HG03108 (cell line): ENCODE results near the gene PET100.

ENCODE experiments used
- ATAC-seq: cut with Tn5 transposase; IDR thresholded peaks from one replicate; pipeline ENCODE4 v1.9.1; 2021; ENCODE audit warnings: moderate library complexity; ENCODE audit not compliant: unreplicated experiment

The PET100 gene

DNA sequence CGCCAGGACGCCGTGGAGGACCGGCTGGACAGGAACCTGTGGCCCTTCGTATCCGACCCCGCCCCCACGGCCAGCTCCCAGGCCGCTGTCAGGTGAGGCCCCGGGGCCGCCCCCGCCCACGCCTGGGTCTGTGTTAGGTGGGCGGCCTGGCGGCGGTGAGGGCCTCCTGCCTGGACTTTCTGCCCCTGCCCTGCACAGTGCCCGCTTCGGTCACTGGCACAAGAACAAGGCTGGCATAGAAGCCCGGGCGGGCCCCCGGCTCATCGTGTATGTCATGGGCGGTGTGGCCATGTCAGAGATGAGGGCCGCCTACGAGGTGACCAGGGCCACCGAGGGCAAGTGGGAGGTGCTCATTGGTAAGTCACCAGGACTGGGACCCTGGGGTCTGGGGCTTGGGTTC lies 17.6 kb downstream of the PET100 start:
- no peak for ATAC-seq

DNA sequence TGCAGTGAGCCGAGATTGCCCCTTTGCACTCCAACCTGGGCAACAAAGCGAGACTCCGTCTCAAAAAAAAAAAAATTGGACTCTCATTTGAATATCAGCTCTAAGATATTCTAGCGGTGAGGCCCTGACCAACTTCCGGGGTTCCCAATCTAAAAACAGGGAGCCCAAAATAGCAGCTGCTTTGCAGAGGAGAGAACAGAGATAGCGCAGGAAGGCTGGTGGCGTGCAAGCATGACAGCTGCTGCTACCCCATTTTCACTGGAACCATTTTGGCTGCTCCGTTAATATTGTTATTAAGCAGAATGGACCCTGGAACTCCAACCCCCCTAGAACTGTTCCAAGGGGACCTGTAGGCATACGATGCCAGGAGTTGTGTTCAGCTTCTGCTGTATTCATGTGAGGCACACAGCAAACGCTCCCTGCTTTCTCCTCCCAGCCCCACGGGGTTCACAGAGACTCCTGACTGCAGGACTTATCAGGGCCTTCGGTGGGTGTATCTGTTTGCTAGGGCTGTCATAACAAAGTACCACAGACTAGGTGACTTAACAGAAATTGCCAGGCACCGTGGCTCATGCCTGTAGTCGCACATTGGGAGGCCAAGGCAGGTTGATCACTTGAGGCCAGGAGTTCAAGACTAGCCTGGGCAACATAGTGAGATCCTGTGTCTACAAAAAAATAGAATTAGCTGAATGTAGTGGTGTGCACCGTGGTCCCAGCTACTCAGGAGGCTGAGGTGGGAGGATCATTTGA lies 18.8 kb downstream of the PET100 start:
- no peak for ATAC-seq

GRCh38 chr19:7650148-7650547 lies 20.6 kb downstream of the PET100 start:
- ATAC-seq, result no peak

GRCh38 chr19:7652061-7652641 lies 22.6 kb downstream of the PET100 start:
- no peak for ATAC-seq

GRCh38 chr19:7654401-7654800 lies 24.8 kb downstream of the PET100 start:
- ATAC-seq, result no peak

DNA sequence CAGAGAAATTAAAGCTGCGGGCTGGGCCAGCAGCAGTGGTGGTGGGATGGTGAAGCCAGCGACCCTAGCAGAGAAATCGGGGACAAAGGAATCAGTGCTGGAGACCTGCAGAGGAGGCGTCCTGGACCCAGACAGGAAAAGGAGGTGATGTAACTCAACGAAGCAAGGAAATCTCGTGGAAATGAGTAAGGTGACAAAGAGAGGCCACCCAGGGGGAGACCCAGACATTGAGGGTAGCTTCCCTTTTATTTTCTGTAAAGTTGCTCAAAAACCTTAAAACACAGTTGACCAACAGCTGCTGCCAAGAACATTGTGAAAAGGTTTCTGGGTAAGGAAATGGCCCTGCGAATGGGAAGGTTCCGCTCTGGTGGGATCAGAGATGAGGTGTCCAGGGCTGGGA lies 26.0 kb downstream of the PET100 start:
- no peak for ATAC-seq

DNA sequence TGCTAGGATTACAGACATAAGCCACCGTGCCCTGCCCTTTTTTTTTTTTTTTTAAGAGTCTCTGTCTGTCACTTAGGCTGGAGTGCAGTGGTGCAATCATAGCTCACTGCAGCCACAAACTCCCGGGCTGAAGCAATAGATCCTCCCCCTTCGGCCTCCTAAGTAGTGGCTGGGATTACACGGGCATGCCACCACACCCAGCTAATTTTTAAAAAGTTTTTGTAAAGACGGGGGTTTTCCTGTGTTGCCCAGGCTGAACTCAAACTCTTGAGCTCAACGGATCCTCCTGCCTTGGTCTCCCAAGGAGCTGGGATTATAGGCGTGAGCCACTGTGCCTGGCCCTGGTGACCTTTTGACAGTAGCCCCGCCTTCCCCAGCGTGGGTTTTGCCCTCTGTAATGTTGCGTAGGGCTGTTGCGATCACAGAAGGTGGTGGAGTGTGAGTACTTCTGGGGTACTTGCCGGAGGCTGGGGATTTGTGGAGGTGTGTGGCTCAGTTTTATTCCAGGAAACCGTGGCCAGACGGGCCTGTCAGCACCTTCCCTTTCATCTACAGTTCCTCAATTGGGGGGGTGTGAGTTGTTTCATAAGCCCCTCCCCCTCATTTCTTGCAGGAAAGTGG lies 27.6 kb downstream of the PET100 start:
- no peak for ATAC-seq

- no peak for ATAC-seq
Observed at GRCh38 chr19:7658219-7658686, 28.7 kb downstream of the PET100 start.

- ATAC-seq, result no peak
Observed at GRCh38 chr19:7661744-7662538, 32.3 kb downstream of the PET100 start.

DNA sequence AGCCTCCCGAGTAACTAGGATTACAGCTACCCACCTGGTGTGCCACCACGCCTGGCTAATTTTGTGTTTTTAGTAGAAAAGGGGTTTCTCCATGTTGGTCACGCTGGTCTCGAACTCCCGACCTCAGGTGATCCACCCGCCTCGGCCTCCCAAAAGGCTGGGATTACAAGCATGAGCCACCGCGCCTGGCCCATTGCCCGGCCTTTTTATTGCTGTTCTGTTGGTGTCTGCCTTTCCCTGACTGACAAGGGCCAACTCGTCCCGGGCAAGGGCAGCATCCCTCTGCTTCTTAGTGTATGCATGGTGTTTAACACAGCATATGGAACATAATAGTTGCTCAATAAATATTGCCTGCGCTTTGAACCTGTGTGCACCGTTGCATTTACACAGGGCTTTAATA lies 33.1 kb downstream of the PET100 start:
- no peak for ATAC-seq

- ATAC-seq, result no peak
Observed at GRCh38 chr19:7663706-7664105, 34.1 kb downstream of the PET100 start.

- no peak for ATAC-seq
Observed at GRCh38 chr19:7665076-7665475, 35.5 kb downstream of the PET100 start.

DNA sequence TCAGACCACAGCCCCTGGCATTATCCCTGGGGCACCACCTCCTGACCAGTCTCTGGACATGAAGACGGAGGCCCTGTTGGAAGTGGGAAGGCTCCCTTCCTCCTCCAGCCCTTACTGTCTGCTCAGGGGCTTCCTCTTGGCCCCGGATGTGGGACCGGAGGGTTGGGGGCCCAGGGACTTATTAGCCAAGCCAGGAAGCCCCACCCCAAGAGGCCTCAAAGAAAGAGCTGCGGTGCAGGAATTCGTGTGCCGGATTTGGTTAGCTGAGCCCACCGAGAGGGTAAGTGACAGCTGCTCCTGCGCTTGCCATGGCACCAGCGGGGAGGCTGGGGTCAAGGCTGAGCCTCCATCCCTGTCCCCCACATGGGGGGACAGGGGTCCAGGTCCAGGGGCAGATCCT lies 39.2 kb downstream of the PET100 start, which contains the start of gene RETN:
Gene RETN (plus strand): TSS at position 208 of the 400 bp plus-strand sequence. CDS start 278 bp downstream, outside the sequence.
- no peak for ATAC-seq

DNA sequence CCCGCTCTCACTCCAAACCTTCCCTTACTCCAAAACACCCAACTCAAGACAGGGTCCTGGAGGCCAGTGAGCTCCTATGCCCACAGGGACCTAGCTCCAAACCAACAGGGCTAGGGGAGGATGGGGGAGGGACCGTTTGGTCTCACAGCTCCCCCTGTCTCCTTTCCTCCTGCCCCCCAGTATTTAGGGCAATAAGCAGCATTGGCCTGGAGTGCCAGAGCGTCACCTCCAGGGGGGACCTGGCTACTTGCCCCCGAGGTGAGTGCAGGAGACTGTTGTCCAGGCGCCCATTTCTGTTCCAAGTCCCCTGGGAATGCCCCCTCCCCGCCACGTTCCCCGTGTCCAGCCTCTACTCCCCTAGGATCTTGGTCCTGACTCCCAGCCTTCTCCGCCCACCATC lies 40.0 kb downstream of the PET100 start:
- no peak for ATAC-seq

DNA sequence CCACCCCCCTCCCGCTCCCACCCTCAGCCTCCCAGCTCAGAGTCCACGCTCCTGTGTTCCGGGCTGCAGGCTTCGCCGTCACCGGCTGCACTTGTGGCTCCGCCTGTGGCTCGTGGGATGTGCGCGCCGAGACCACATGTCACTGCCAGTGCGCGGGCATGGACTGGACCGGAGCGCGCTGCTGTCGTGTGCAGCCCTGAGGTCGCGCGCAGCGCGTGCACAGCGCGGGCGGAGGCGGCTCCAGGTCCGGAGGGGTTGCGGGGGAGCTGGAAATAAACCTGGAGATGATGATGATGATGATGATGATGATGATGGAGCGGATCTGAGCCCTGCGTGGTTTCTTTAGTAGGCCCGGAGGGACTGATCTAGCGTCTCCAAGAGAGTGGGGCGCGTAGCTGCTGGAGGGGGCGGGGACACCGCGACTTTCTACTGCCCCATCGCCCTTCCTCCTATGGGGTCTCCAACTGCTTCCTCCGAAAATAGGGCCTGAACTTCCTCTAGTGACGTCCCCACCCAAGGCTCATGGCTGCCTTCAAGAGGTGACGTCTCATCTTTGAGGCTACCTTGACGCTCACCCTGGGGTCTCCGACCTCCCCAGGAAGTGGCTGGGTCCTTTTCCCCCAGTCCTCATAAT lies 40.7 kb downstream of the PET100 start:
- no peak for ATAC-seq

GRCh38 chr19:7670790-7671189 lies 41.2 kb downstream of the PET100 start:
- ATAC-seq, result no peak

- ATAC-seq, result no peak
Observed at GRCh38 chr19:7672522-7672921, 42.9 kb downstream of the PET100 start.

- ATAC-seq, result no peak
Observed at GRCh38 chr19:7674010-7675005, 44.7 kb downstream of the PET100 start.

- no peak for ATAC-seq
Observed at GRCh38 chr19:7676376-7676775, 46.8 kb downstream of the PET100 start.

- ATAC-seq, result no peak
Observed at GRCh38 chr19:7676854-7677253, 47.3 kb downstream of the PET100 start, which contains the start of gene MCEMP1. MCEMP1 (plus strand) TSS chr19:7677090; CDS start chr19:7677121, 31 bp downstream.
